K562 (cell line): ENCODE data around the gene TAS1R3. TPM values are rescaled to one million over a fixed set of nuclear protein-coding genes. Genes with fewer than 3 reads are reported as not detected.
A peak's percentile ranks its signal among the peaks of the same experiment; 100 is the strongest.

Experiments
- ATF1 ChIP-seq, 2 experiments: fragments of 450-650 bp in 1 of 2; IDR thresholded peaks; 2 replicates each; pipeline ENCODE4 v1.6.1; 2016; ENCODE audit warnings: missing compliant biosample characterization in 1 of 2, missing genetic modification characterization in 1 of 2
- BRF1 ChIP-seq: IDR thresholded peaks from 3 replicates; pipeline ENCODE4 v1.6.1; 2011; ENCODE audit warnings: borderline replicate concordance, mild to moderate bottlenecking; ENCODE audit not compliant: insufficient read length; ENCODE audit errors: extremely low read depth
- CTCFL ChIP-seq: IDR thresholded peaks from 2 replicates; pipeline ENCODE4 v1.6.1; 2011; ENCODE audit warnings: borderline replicate concordance, low read depth, mild to moderate bottlenecking, moderate library complexity, low read length; ENCODE audit not compliant: insufficient read depth, poor library complexity, severe bottlenecking
- MYNN ChIP-seq, 2 experiments: sonication (generic); formaldehyde crosslinking in 1 of 2; IDR thresholded peaks; 2 replicates each; pipeline versions ENCODE4 v1.5.0 to v1.6.1; 2016 to 2020; ENCODE audit warnings: antibody characterized with exemption in 1 of 2, missing genetic modification reagents in 1 of 2
- NBN ChIP-seq: fragments of 450-650 bp; IDR thresholded peaks from 2 replicates; pipeline ENCODE4 v1.6.1; 2016; ENCODE audit warnings: low read depth, mild to moderate bottlenecking
- NELFE ChIP-seq: IDR thresholded peaks from 2 replicates; pipeline ENCODE4 v1.6.1; 2011; ENCODE audit warnings: mild to moderate bottlenecking; ENCODE audit not compliant: insufficient read depth, insufficient read length
- NKRF ChIP-seq: fragments of 450-650 bp; IDR thresholded peaks from 2 replicates; pipeline ENCODE4 v1.6.1; 2016; ENCODE audit warnings: borderline replicate concordance
- NONO ChIP-seq, 2 experiments: fragments of 200-400 bp in 1 of 2; fragments of 450-650 bp in 1 of 2; formaldehyde crosslinking in 1 of 2; IDR thresholded peaks; 2 replicates each; pipeline ENCODE4 v1.6.1; 2017; ENCODE audit warnings: low read depth in 2 of 2, mild to moderate bottlenecking in 2 of 2, moderate library complexity in 2 of 2, low read length in 1 of 2
- NR0B1 ChIP-seq: fragments of 450-650 bp; IDR thresholded peaks from one replicate; pipeline ENCODE4 v1.6.1; 2018; ENCODE audit warnings: mild to moderate bottlenecking, moderate library complexity; ENCODE audit not compliant: partially characterized antibody
- POLR2G ChIP-seq: fragments of 200-400 bp; formaldehyde crosslinking; IDR thresholded peaks from 2 replicates; pipeline ENCODE4 v1.6.1; 2017; ENCODE audit warnings: low read depth, mild to moderate bottlenecking, antibody characterized with exemption, low read length, moderate library complexity
- RBM22 ChIP-seq: fragments of 200-400 bp; formaldehyde crosslinking; IDR thresholded peaks from 2 replicates; pipeline ENCODE4 v1.6.1; 2018; ENCODE audit warnings: low read length, low read depth; ENCODE audit not compliant: poor library complexity, severe bottlenecking
- SAP30 ChIP-seq: fragments of 200-600 bp; sonication (generic); IDR thresholded peaks from 2 replicates; pipeline ENCODE4 v1.6.1; 2012; ENCODE audit warnings: borderline replicate concordance, low read depth, mild to moderate bottlenecking, moderate library complexity, low read length, control low read depth, inconsistent platforms; ENCODE audit not compliant: insufficient read depth, poor library complexity, severe bottlenecking
- SLC30A9 ChIP-seq: fragments of 250-450 bp; sonication (Bioruptor Pico); IDR thresholded peaks from 2 replicates; pipeline ENCODE4 v1.8.0; 2022; ENCODE audit warnings: mild to moderate bottlenecking, moderate library complexity
- ZBED1 ChIP-seq: IDR thresholded peaks from 2 replicates; pipeline ENCODE4 v1.6.1; 2014
- ZBTB7A ChIP-seq: IDR thresholded peaks from 2 replicates; pipeline ENCODE4 v1.6.1; 2011; ENCODE audit warnings: low read depth, mild to moderate bottlenecking, low read length, moderate library complexity, borderline replicate concordance; ENCODE audit not compliant: control insufficient read depth
- ZNF224 ChIP-seq: sonication (generic); formaldehyde crosslinking; IDR thresholded peaks from 2 replicates; pipeline ENCODE4 v1.8.0; 2022; ENCODE audit warnings: mild to moderate bottlenecking, missing genetic modification reagents
- ZNF282 ChIP-seq: sonication (generic); formaldehyde crosslinking; IDR thresholded peaks from 2 replicates; pipeline ENCODE4 v1.8.1; 2023; ENCODE audit warnings: missing genetic modification reagents
- ZNF589 ChIP-seq: fragments of 200-800 bp; sonication (Bioruptor generic); IDR thresholded peaks from 2 replicates; pipeline ENCODE4 v1.6.1; 2016; ENCODE audit warnings: low read depth, missing genetic modification characterization, missing compliant biosample characterization
- ZNF655 ChIP-seq: fragments of 250-450 bp; sonication (Bioruptor Pico); IDR thresholded peaks from 2 replicates; pipeline ENCODE4 v1.5.0; 2021
- polyA plus RNA-seq, 8 experiments: library from polyadenylated mRNA; depleted of rRNA in 4 of 8; stranded (reverse) in 5 of 8; unstranded in 3 of 8; fragments of >200 nt; fragmentation: Nextera tagmentation in 2 of 8; fragmentation: Illumina TruSeq in 1 of 8; extraction: Ambion mirVana in 2 of 8; extraction: Trizol in 1 of 8; gene quantifications; 2 replicates each; pipeline versions ENCODE4 v1.2.1 to v1.2.3, GENCODE V29; 2011 to 2014; ENCODE audit warnings: inconsistent platforms in 1 of 8, missing spikeins in 1 of 8
- total RNA-seq, 7 experiments: library from RNA; depleted of rRNA in 6 of 7; stranded (reverse); fragments of >200 nt in 6 of 7; fragmentation: Illumina TruSeq in 2 of 7; extraction: Trizol in 2 of 7; gene quantifications; 2 replicates each; pipeline versions ENCODE4 v1.2.1 to v1.2.3, GENCODE V29; 2011 to 2021; ENCODE audit warnings: low replicate concordance in 1 of 7

The TAS1R3 gene
- total and polyA plus RNA-seq, 9 of the 15 experiments (the other 6 are each of a cell fraction or from before 2014, with no cell fraction given): 0.07 to 0.13 TPM; not detected in 7

GRCh38 chr1:1291548-1292441 lies 39.3 kb upstream of the TAS1R3 start (continued):
- no peak for TF ChIP-seq ZNF655 (CRISPR knock-in tag)
- TF ChIP-seq NONO (IDR thresholded peaks at IDR 0.05; ENCODE audit: low read depth in 2 of 2, low read length in 1 of 2): no peak
- TF ChIP-seq POLR2G: peak; percentile 72
- no peak for TF ChIP-seq NR0B1
- peak; percentile 72; the same call in 1 of the 2 replicates for TF ChIP-seq ZNF282 (CRISPR knock-in tag)
- TF ChIP-seq ATF1 (CRISPR knock-in tag; IDR thresholded peaks at IDR 0.05): no peak
- TF ChIP-seq ATF1 (tag; IDR thresholded peaks at IDR 0.05): 0 out of 2 replicates have a peak, but pooled peaks have one; percentile 9
- no peak for TF ChIP-seq NELFE
- no peak for TF ChIP-seq BRF1
- no peak for TF ChIP-seq NKRF
- peak; percentile 38 for TF ChIP-seq CTCFL
- TF ChIP-seq MYNN (IDR thresholded peaks at IDR 0.05): peak; percentile 49; the same call in 1 of the 2 replicates
- TF ChIP-seq MYNN (CRISPR knock-in tag; IDR thresholded peaks at IDR 0.05): no peak
- no peak for TF ChIP-seq SAP30
- TF ChIP-seq ZBTB7A: peak; percentile 39; the same call in 1 of the 2 replicates
- TF ChIP-seq ZNF589 (CRISPR knock-in tag): no peak
- no peak for TF ChIP-seq NBN
- TF ChIP-seq RBM22: peak; percentile 66
- TF ChIP-seq ZNF224 (CRISPR knock-in tag): no peak
- TF ChIP-seq ZBED1: no peak
- TF ChIP-seq SLC30A9 (CRISPR knock-in tag): no peak
